Neural crest cell (in vitro differentiated cells): ENCODE measurements around the gene FAM180A. TPM values are rescaled to one million over a fixed set of nuclear protein-coding genes. Genes with fewer than 3 reads are reported as not detected.

Experiments
- DNase-seq: peaks from one replicate; pipeline ENCODE4 v3.0.0; 2021; ENCODE audit warnings: low read depth, mixed read lengths, low spot score
- H3K27ac Mint-ChIP-seq: one replicate; pipeline ENCODE4 v1.8.0; 2021; ENCODE audit warnings: mild to moderate bottlenecking, mixed read lengths; ENCODE audit not compliant: unreplicated experiment
- H3K27me3 Mint-ChIP-seq: 2 replicates; pipeline ENCODE4 v1.8.0; 2021; ENCODE audit warnings: low read depth, mild to moderate bottlenecking, mixed read lengths
- H3K36me3 Mint-ChIP-seq: 2 replicates; pipeline ENCODE4 v1.8.0; 2021; ENCODE audit warnings: low read depth, mild to moderate bottlenecking, mixed read lengths
- H3K4me1 Mint-ChIP-seq: 2 replicates; pipeline ENCODE4 v1.8.0; 2021; ENCODE audit warnings: mixed read lengths
- H3K4me3 Mint-ChIP-seq: one replicate; pipeline ENCODE4 v1.8.0; 2021; ENCODE audit warnings: mild to moderate bottlenecking, mixed read lengths
- H3K9me3 Mint-ChIP-seq: 2 replicates; pipeline ENCODE4 v1.8.0; 2021; ENCODE audit warnings: mixed read lengths
- total RNA-seq: library from RNA; stranded (reverse); gene quantifications from 2 replicates; pipeline ENCODE4 v1.2.1, GENCODE V29; 2021
- TF ChIP-seq, protein P1 (sequence below): fragments of 200-600 bp; sonication (generic); conservative IDR thresholded peaks from 2 replicates; pipeline ENCODE4 v1.5.0; 2021; ENCODE audit warnings: antibody characterized with exemption, mild to moderate bottlenecking

The FAM180A gene
- total RNA-seq, 1 donor from 2014 or later = not detected

GRCh38 chr7:135757719-135758411 lies 9.3 kb upstream of the FAM180A start:
- no peak for DNase-seq
- Mint-ChIP-seq H3K4me3 (no peak overlapping the region), H3K27me3 (peaks cover 27% of the 10 kb centered on the region), H3K27ac (no peak overlapping the region), H3K4me1 (peaks cover 14% of the 10 kb centered on the region), H3K36me3 (no peaks in the 10 kb centered on the region), H3K9me3 (peaks cover 8% of the 10 kb centered on the region)
- TF ChIP-seq, protein P1, sequence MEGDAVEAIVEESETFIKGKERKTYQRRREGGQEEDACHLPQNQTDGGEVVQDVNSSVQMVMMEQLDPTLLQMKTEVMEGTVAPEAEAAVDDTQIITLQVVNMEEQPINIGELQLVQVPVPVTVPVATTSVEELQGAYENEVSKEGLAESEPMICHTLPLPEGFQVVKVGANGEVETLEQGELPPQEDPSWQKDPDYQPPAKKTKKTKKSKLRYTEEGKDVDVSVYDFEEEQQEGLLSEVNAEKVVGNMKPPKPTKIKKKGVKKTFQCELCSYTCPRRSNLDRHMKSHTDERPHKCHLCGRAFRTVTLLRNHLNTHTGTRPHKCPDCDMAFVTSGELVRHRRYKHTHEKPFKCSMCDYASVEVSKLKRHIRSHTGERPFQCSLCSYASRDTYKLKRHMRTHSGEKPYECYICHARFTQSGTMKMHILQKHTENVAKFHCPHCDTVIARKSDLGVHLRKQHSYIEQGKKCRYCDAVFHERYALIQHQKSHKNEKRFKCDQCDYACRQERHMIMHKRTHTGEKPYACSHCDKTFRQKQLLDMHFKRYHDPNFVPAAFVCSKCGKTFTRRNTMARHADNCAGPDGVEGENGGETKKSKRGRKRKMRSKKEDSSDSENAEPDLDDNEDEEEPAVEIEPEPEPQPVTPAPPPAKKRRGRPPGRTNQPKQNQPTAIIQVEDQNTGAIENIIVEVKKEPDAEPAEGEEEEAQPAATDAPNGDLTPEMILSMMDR = no peak

DNA sequence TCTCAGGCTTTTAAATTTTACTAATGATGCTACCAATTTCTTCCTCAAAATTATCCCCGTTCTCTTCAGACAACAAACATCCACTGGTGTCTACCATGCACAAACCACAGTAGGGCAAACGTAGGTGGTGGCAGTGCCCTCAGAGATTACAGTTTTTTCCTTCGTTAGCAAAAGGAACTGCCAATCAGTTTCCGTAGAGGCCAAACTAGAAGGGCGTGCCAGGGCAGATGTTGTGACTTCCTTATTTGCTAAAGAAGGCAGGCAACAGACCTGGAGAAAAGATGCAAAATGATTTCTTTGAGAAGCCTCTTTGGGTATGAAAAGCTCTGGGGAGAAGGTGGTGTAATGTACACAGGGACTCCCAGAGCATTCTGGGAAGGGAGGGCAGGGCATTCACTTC lies 7.6 kb upstream of the FAM180A start:
- no peak overlapping the region for H3K4me3 Mint-ChIP-seq
- H3K9me3 Mint-ChIP-seq = peaks cover 8% of the 10 kb centered on the region
- H3K27ac Mint-ChIP-seq = no peak overlapping the region
- DNase-seq = no peak
- H3K4me1 Mint-ChIP-seq = peaks cover 14% of the 10 kb centered on the region
- TF ChIP-seq, protein P1 = no peak
- H3K27me3 Mint-ChIP-seq = peaks cover 25% of the 10 kb centered on the region
- H3K36me3 Mint-ChIP-seq = no peaks in the 10 kb centered on the region

DNA sequence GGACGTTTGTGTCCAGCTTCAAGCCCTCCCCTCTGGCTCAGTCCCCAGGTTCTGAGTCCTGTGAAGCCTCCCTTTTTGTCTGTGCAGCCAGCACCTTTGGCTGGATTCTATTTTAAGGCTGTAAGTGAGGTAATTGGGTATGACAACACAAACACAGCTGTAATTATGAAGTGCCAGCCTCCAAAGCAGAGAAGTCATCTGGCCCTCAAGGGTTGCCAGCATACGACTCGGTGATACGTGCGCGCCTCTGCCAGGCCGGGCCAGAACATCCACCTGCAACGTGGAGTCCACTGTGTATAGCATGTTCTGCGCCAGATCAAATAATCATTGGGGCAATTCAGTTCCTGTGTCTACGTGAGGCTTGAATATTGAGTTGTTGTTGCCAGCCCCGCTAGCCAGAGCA lies 6.7 kb upstream of the FAM180A start:
- H3K4me1 Mint-ChIP-seq = peaks cover 14% of the 10 kb centered on the region
- H3K27me3 Mint-ChIP-seq = peaks cover 25% of the 10 kb centered on the region
- TF ChIP-seq, protein P1 = no peak
- H3K4me3 Mint-ChIP-seq = no peak overlapping the region
- no peaks in the 10 kb centered on the region for H3K36me3 Mint-ChIP-seq
- H3K9me3 Mint-ChIP-seq = peaks cover 8% of the 10 kb centered on the region
- H3K27ac Mint-ChIP-seq = no peak overlapping the region
- DNase-seq = no peak

GRCh38 chr7:135753616-135754413 lies 5.2 kb upstream of the FAM180A start:
- Mint-ChIP-seq H3K4me3 (no peak overlapping the region), H3K27me3 (peaks cover 19% of the 10 kb centered on the region), H3K27ac (no peak overlapping the region), H3K9me3 (peaks cover 8% of the 10 kb centered on the region), H3K36me3 (no peaks in the 10 kb centered on the region), H3K4me1 (peaks cover 13% of the 10 kb centered on the region)
- TF ChIP-seq, protein P1 = no peak
- no peak for DNase-seq

DNA sequence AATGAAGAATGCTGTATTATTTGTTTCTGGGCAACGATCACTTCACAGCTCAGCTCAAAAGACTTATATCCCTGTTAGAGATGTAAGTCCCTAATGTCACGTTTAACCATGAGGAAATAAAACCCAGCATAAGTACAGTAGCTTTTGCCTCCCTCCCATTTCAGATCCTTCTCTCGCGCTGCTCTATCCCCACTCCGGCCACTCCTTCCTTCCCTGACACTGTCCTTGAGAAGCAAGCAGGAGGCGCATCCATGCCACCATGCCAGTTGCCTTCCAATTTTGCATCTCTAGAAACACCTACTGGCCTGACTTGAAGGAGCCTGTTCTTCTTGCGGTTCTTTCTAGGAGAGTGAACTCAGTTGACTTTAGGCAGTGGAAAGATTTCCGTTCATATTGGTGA lies 1.2 kb downstream of the FAM180A start:
- no peaks in the 10 kb centered on the region for H3K27me3 Mint-ChIP-seq
- H3K9me3 Mint-ChIP-seq = no peaks in the 10 kb centered on the region
- H3K27ac Mint-ChIP-seq = no peak overlapping the region
- TF ChIP-seq, protein P1 = no peak
- H3K4me1 Mint-ChIP-seq = peaks cover 8% of the 10 kb centered on the region
- no peak for DNase-seq
- no peak overlapping the region for H3K4me3 Mint-ChIP-seq
- H3K36me3 Mint-ChIP-seq = no peaks in the 10 kb centered on the region
